SKM-1 treated with dmso at 0.1 percent for 144 hours (cell line): ENCODE measurements around the gene JAZF1.
"Not testable (repeated sequence)": the region's sequence is repeated elsewhere in the genome, so short reads cannot be mapped to it uniquely, and the experiment has no call there.

Experiments used
- DNase-seq: peaks from one replicate; lab custom pipeline; 2025; ENCODE audit not compliant: unreplicated experiment; lab: John Stamatoyannopoulos, UW

Gene JAZF1

DNA sequence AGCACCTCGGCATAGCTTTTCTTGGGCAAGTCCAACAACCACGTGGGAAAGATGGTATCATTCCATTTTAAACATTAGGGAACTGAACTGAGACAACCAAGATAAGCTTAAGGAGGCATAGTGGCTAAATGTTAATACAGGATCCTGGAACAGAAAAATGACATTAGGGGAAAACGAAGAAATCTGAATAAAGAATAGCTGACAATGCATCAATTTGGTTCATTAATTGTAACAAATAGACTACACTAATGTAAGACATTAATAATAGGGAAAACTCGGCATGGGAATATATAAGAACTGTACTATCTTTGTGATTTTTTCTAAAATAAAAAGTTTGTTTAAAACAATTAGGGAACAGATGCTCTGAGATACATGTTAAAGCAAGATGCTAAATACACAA lies 165.4 kb downstream of the JAZF1 start:
- no peak for DNase-seq

DNA sequence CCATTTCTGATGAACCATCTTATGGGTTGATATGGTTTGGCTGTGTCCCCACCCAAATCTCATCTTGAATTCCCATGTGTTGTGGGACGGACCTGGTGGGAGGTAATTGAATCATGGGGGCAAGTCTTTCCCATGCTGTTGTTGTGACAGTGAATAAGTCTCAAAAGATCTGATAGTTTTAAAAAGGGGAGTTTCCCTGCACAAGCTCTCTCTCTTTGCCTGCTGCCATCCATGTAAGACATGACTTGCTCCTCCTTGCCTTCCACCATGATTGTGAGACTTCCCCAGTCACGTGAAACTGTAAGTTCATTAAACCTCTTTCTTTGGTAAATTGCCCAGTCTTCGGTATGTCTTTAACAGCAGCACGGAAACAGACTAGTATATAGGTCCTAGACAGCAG lies 166.3 kb downstream of the JAZF1 start:
- not testable (repeated sequence) for DNase-seq

DNA sequence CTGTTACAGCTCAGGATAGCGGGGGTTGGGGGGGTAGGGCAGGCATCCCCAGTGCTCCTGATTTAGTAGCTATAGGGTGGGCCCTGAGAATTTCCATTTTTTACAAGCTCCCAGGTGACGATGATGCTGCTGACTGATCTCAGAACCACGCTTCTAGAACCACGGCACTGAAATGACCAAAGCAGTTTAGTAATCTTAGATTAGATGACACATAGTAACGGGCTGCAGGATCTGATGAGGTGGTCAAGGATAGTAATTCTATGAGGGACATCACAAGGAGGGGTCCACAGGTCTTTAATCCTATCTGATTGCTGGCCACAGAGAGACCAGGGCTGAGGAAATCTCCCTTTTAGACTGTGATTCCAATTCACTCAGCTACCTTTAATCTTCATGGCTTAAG lies 167.2 kb downstream of the JAZF1 start:
- no peak for DNase-seq

DNA sequence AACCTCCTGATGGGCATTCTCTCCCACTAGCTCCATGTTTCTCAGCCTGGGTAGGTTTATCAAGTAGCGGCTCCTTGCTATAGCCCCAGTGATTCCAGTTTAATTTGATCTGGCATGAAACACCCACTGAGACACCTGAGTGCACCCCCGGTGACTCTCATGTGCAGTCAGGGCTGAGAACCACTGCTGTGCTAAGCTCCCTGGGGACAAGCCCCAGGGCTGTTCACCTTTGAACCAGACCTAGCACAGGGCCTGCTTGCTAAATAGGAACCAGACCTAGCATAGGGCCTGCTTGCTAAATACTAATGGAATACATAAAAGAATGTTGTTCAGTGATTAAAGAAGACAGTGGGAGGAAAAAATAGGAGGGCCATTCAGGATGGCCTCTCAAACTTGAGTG lies 167.6 kb downstream of the JAZF1 start:
- DNase-seq = no peak

DNA sequence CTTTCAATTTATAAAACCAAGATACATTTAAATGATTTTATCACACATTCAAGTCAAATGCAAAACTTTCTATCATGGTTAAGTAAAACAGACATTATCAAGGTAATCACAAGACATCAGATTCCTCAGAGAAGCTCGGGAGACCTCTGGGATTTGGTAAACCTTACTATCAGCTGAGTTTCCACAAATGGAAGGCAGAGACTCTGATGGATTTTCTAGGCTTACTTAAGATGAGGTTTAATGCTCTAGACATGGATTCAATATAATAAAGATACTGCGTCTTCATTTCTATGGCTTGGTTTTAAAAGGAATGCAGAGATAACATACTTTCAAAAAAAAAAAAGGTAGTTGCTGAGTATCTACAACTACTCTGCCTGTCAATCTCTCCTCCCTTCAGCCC lies 171.7 kb downstream of the JAZF1 start:
- DNase-seq = no peak

GRCh38 chr7:28008171-28008570 lies 172.4 kb downstream of the JAZF1 start:
- no peak for DNase-seq

DNA sequence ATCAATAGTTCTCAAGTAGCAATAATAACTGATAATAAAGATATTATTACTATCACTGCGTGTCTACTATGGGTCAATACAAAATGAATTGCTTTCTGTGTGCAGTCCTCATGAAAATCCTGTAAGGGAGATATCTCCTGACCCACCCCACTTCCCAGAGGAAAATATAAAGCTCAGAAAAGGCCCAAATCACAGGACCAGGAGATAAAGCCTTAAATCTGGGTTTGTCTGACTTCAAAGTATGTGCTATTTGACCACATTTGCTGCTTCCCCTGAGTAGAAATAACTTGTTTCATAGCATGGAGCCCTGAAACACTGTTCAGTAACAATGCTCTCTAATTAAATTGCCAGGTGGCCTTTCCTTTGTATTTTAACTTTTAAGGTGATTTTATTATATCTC lies 174.1 kb downstream of the JAZF1 start:
- no peak for DNase-seq

DNA sequence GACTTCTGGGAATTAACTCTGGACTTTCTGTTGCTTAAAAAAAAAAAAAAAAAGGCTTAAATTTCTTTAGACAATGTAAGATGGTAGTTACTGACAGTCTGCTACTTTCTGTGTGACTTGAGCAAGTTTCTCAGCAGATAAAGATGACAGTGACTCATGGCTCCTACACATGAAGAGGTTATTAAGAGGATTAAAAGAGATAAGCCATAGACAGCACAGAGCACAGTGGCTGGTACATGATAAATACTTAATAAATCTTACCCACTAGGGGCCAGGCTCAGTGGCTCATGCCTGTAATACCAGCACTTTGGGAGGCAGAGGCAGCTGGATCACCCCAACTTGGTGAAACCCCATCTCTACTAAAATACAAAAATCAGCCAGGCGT lies 174.8 kb downstream of the JAZF1 start:
- no peak for DNase-seq

- DNase-seq = no peak
These were observed 175.3 kb downstream of the JAZF1 start for GRCh38 chr7:28005075-28005846.

- no peak for DNase-seq
These were observed 177.2 kb downstream of the JAZF1 start for GRCh38 chr7:28003408-28003807.

GRCh38 chr7:28002638-28003037 lies 178.0 kb downstream of the JAZF1 start:
- DNase-seq = no peak

DNA sequence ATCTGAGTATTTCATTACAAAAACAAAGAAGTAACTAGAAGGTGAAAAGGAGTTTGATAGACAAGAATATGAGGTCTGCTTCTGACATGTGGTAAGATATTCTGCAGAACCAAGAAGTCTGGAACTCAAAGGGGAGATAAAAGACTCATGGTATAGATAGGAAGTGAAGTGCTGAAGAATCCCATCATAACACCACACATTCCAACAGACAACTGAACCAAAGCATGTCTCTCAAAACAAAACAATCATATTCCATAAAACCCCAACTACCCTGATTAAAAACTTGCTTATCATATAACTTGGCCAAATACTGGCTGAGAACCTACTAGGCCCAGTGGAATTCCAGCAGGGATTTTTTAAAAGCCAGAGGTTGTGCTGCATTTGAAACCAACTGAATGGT lies 178.7 kb downstream of the JAZF1 start:
- no peak for DNase-seq

DNA sequence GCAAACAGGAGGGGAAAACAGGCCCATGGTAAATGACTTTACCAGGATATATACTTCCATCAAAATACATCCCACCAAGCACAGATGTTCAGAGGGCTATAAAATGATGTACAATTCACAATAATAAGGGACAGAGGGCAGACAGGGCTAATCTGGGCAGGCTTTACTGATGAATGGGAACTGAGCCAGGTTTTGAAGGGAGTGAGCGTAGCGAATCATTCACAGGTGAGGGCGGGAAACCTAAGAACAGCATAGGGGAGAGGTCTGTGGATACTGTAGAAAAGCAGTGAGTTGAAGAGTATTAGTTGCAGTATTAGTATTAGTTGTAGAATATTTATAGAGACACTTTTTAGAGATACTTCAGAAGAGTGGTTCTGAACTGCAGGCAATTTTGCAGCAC lies 180.8 kb downstream of the JAZF1 start:
- DNase-seq = no peak

DNA sequence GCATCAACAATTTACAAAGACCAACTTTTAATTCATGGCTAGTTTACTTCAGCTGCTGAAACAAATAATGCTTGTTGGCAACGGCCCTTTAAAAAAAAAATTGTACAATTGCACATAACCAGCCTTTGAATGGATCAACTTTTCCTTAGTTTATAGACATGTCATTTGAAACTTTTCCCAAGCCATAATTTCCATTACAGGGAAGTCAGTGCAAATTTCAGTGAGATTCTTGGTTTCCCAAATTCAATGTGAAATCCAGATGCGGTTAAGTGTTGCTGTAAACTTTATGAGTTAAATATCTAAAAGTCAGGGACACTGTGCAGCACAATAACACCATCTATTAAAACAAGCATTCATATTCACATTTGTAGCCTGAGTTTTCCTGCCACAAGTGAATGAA lies 182.2 kb downstream of the JAZF1 start:
- DNase-seq = no peak

GRCh38 chr7:27997188-27997707 lies 183.3 kb downstream of the JAZF1 start:
- no peak for DNase-seq

GRCh38 chr7:27996141-27996540 lies 184.5 kb downstream of the JAZF1 start:
- no peak for DNase-seq

- DNase-seq = no peak
These were observed 185.4 kb downstream of the JAZF1 start for GRCh38 chr7:27995228-27995627.

- no peak for DNase-seq
These were observed 186.0 kb downstream of the JAZF1 start for GRCh38 chr7:27994639-27995038.

GRCh38 chr7:27992755-27993493 lies 187.7 kb downstream of the JAZF1 start:
- DNase-seq = no peak

- DNase-seq = no peak
These were observed 188.5 kb downstream of the JAZF1 start for GRCh38 chr7:27992097-27992496.

GRCh38 chr7:27991006-27991528 lies 189.5 kb downstream of the JAZF1 start:
- DNase-seq = no peak

DNA sequence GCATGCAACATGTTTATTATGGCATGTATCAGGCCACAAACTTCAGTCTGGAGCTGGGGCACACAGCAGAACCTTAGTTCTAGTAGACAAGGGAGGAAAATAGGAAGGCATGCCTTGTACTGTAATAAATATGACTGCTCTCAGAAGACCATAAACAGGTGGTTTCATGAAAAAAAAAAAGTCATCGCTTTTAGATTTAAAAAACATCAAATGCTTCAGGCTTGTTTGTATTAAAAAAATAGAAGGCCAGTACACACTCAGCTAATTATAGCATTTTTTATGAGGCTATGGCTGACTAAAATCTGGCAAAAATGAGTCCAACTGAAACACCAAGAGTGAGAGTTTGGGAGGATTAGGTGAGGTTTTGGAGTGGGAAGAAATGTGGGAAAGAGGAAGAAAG lies 204.1 kb downstream of the JAZF1 start:
- no peak for DNase-seq
